Measurements from ENCODE around the gene CAPSL.

CAPSL gene

DNA sequence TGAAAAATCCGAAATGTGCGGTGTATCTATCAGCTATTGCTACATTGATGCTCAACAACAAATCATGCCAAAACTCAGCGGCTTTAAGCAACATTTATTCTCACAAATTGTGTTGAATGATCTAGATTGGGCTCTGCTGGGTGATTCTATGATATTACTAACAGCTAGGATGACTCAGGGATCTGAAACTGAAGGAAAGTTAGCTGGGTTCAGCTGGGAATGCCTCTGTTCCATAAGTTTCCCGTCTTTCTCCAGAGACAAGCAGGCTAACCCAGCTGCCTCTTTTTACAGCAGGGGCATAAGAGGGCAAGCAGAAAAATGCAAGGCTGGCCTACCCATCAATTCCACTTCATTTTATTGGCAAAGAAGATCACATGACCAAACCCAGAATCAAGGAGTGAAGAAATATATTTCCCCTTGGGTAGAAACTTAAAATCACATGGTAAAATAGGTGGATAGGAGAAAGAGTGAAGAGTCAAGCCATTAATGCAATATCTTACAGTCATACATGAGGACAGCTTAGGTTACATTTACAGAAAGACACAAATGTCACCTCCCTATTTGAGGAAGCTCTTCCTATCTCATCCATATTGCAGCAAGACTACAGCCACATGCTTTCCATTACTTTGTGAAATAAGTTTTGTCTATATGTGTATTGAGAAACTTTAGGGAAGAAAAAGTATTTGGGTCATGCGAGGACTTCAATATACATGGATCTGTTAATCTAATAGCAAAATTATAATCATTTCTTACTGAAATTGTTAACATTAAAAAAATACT is 50.9 kb downstream of the CAPSL start:
- no peak for TF ChIP-seq EZH2phosphoT487 (IDR thresholded peaks at IDR 0.05; ENCODE audit: borderline replicate concordance, low read length)
- TF ChIP-seq, protein P1, sequence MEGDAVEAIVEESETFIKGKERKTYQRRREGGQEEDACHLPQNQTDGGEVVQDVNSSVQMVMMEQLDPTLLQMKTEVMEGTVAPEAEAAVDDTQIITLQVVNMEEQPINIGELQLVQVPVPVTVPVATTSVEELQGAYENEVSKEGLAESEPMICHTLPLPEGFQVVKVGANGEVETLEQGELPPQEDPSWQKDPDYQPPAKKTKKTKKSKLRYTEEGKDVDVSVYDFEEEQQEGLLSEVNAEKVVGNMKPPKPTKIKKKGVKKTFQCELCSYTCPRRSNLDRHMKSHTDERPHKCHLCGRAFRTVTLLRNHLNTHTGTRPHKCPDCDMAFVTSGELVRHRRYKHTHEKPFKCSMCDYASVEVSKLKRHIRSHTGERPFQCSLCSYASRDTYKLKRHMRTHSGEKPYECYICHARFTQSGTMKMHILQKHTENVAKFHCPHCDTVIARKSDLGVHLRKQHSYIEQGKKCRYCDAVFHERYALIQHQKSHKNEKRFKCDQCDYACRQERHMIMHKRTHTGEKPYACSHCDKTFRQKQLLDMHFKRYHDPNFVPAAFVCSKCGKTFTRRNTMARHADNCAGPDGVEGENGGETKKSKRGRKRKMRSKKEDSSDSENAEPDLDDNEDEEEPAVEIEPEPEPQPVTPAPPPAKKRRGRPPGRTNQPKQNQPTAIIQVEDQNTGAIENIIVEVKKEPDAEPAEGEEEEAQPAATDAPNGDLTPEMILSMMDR (IDR thresholded peaks at IDR 0.05; ENCODE audit: low read depth, low read length, poor library complexity, severe bottlenecking), result no peak
- H3K79me2 ChIP-seq (ENCODE audit: control insufficient read depth, low read length), result no peaks in the 10 kb centered on the region
- H3F3A ChIP-seq (ENCODE audit: control insufficient read depth, insufficient read depth), result peaks cover 35% of the 10 kb centered on the region
- H4K20me1 ChIP-seq (ENCODE audit: control insufficient read depth, insufficient read depth, low read depth, low read length), result no peaks in the 10 kb centered on the region
- H3K4me3 ChIP-seq (ENCODE audit: low read length), result peak overlapping the region; percentile 14; the same call in 1 of the 2 replicates
- H3K4me2 ChIP-seq (ENCODE audit: low read length), result peak overlapping the region; percentile 32; the same call in 1 of the 2 replicates
- peaks cover 27% of the 10 kb centered on the region for H3K36me3 ChIP-seq (ENCODE audit: control insufficient read depth, low read length)
- H3K9me3 ChIP-seq (ENCODE audit: control insufficient read depth, insufficient read depth, low read length), result peaks cover 3% of the 10 kb centered on the region; the same call in 1 of the 2 replicates
- no peaks in the 10 kb centered on the region for H3K27me3 ChIP-seq (ENCODE audit: control insufficient read depth, low read length)
- H3K4me1 ChIP-seq (ENCODE audit: control insufficient read depth, low read length), result peaks cover 62% of the 10 kb centered on the region
- H3K27ac ChIP-seq (ENCODE audit: low read depth, low read length), result peak overlapping the region; percentile 95
- no peaks in the 10 kb centered on the region for H3K9me2 ChIP-seq (replicated peaks; ENCODE audit: control insufficient read depth, low read length)

DNA sequence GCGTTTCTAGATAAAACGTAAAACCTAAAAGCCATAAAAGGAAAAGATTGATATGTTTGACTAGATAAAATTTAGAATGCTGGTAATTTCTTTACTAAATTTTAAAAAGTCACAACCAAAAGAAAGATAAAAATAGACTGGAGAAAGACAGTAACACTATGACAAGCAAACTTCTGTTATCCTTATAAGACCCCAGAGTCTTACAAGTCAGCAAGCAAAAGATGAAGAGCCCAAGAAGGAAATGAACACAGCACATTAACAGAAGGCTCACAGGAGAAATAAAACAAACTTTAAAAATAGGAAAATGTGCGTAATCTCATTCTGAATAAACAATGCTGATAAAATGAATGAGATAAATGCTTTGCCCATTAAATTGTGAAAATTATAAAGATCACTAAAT is 52.0 kb downstream of the CAPSL start:
- Histone ChIP-seq H3K36me3 (ENCODE audit: control insufficient read depth, low read length) (peaks cover 36% of the 10 kb centered on the region), H3K4me3 (ENCODE audit: low read length) (0 out of 2 replicates have a peak overlapping the region, but pooled peaks have one; percentile 17), H3K4me1 (ENCODE audit: control insufficient read depth, low read length) (peaks cover 74% of the 10 kb centered on the region), H3K79me2 (ENCODE audit: control insufficient read depth, low read length) (no peaks in the 10 kb centered on the region), H3K27ac (ENCODE audit: low read depth, low read length) (peak overlapping the region; percentile 95), H3F3A (ENCODE audit: control insufficient read depth, insufficient read depth) (peaks cover 35% of the 10 kb centered on the region), H3K27me3 (ENCODE audit: control insufficient read depth, low read length) (no peaks in the 10 kb centered on the region), H3K9me3 (ENCODE audit: control insufficient read depth, insufficient read depth, low read length) (peaks cover 2% of the 10 kb centered on the region; the same call in 1 of the 2 replicates), H3K4me2 (ENCODE audit: low read length) (peak overlapping the region; percentile 44), H4K20me1 (ENCODE audit: control insufficient read depth, insufficient read depth, low read depth, low read length) (no peaks in the 10 kb centered on the region), H3K9me2 (replicated peaks; ENCODE audit: control insufficient read depth, low read length) (no peaks in the 10 kb centered on the region)
- TF ChIP-seq, protein P1 (IDR thresholded peaks at IDR 0.05; ENCODE audit: low read depth, low read length, poor library complexity, severe bottlenecking), result no peak
- no peak for TF ChIP-seq EZH2phosphoT487 (IDR thresholded peaks at IDR 0.05; ENCODE audit: borderline replicate concordance, low read length)

GRCh38 chr5:35884773-35885172 is 53.6 kb downstream of the CAPSL start:
- H3K36me3 ChIP-seq (ENCODE audit: control insufficient read depth, low read length), result peaks cover 46% of the 10 kb centered on the region
- H3K27ac ChIP-seq (ENCODE audit: low read depth, low read length), result peak overlapping the region; percentile 95
- no peaks in the 10 kb centered on the region for H3K27me3 ChIP-seq (ENCODE audit: control insufficient read depth, low read length)
- peak overlapping the region; percentile 50 for H3K4me3 ChIP-seq (ENCODE audit: low read length)
- peaks cover 84% of the 10 kb centered on the region for H3K4me1 ChIP-seq (ENCODE audit: control insufficient read depth, low read length)
- H3K79me2 ChIP-seq (ENCODE audit: control insufficient read depth, low read length), result no peaks in the 10 kb centered on the region
- H3K9me2 ChIP-seq (replicated peaks; ENCODE audit: control insufficient read depth, low read length), result no peaks in the 10 kb centered on the region
- TF ChIP-seq, protein P1 (IDR thresholded peaks at IDR 0.05; ENCODE audit: low read depth, low read length, poor library complexity, severe bottlenecking), result no peak
- TF ChIP-seq EZH2phosphoT487 (IDR thresholded peaks at IDR 0.05; ENCODE audit: borderline replicate concordance, low read length), result no peak
- no peaks in the 10 kb centered on the region for H4K20me1 ChIP-seq (ENCODE audit: control insufficient read depth, insufficient read depth, low read depth, low read length)
- peaks cover 35% of the 10 kb centered on the region for H3F3A ChIP-seq (ENCODE audit: control insufficient read depth, insufficient read depth)
- H3K4me2 ChIP-seq (ENCODE audit: low read length), result peak overlapping the region; percentile 63
- no peaks in the 10 kb centered on the region for H3K9me3 ChIP-seq (ENCODE audit: control insufficient read depth, insufficient read depth, low read length)

Measured in DOHH2 (cell line).